HL-60 (cell line): Measurements from ENCODE around the gene SAG.

Source experiments
- GABPA ChIP-seq: IDR thresholded peaks from 2 replicates; pipeline ENCODE4 v1.6.1; 2012; ENCODE audit warnings: low read depth
- POLR2AphosphoS5 ChIP-seq: IDR thresholded peaks from 2 replicates; pipeline ENCODE4 v1.6.1; 2012; ENCODE audit warnings: low read depth
- REST ChIP-seq: IDR thresholded peaks from 2 replicates; pipeline ENCODE4 v1.6.1; 2012; ENCODE audit warnings: low read depth; ENCODE audit not compliant: insufficient replicate concordance
- TF ChIP-seq, protein P1 (sequence below): IDR thresholded peaks from one replicate; pipeline ENCODE4 v1.5.1; 2011; ENCODE audit warnings: low read length, control low read depth, inconsistent platforms; ENCODE audit not compliant: insufficient read depth

- TF ChIP-seq, protein P1, sequence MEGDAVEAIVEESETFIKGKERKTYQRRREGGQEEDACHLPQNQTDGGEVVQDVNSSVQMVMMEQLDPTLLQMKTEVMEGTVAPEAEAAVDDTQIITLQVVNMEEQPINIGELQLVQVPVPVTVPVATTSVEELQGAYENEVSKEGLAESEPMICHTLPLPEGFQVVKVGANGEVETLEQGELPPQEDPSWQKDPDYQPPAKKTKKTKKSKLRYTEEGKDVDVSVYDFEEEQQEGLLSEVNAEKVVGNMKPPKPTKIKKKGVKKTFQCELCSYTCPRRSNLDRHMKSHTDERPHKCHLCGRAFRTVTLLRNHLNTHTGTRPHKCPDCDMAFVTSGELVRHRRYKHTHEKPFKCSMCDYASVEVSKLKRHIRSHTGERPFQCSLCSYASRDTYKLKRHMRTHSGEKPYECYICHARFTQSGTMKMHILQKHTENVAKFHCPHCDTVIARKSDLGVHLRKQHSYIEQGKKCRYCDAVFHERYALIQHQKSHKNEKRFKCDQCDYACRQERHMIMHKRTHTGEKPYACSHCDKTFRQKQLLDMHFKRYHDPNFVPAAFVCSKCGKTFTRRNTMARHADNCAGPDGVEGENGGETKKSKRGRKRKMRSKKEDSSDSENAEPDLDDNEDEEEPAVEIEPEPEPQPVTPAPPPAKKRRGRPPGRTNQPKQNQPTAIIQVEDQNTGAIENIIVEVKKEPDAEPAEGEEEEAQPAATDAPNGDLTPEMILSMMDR = no peak
- TF ChIP-seq POLR2AphosphoS5 (no peak), REST (no peak), GABPA (no peak)
Observed at GRCh38 chr2:233339427-233339826, 31.8 kb downstream of the SAG start.
